ENCODE results near the gene UBE2K. TPM values are rescaled to one million over a fixed set of nuclear protein-coding genes. Genes with fewer than 3 reads are reported as not detected.

UBE2K gene
- total and polyA plus RNA-seq, 2 of the 13 experiments (the other 11 are each of a cell fraction or from before 2014, with no cell fraction given) = 36.2 to 81.0 TPM

GRCh38 chr4:39697740-39698423, at the start of gene UBE2K (continued):
- TF ChIP-seq ZBTB43 (CRISPR knock-in tag; conservative IDR thresholded peaks at IDR 0.05) (peak; percentile 16; the same call in 1 of the 2 replicates), MXD4 (CRISPR knock-in tag; IDR thresholded peaks at IDR 0.05) (no peak), HMGXB3 (CRISPR knock-in tag; IDR thresholded peaks at IDR 0.05; ENCODE audit: borderline replicate concordance) (no peak), HNF1A (IDR thresholded peaks at IDR 0.05; ENCODE audit: low read depth) (no peak), HNF1A (CRISPR knock-in tag; IDR thresholded peaks at IDR 0.05; ENCODE audit: borderline replicate concordance) (peak; percentile 63; the same call in 1 of the 2 replicates), E2F1 (CRISPR knock-in tag; IDR thresholded peaks at IDR 0.05) (no peak), U2AF1 (optimal IDR thresholded peaks at IDR 0.05; ENCODE audit: low read depth, low read length) (peak; percentile 62), CREBL2 (CRISPR knock-in tag; IDR thresholded peaks at IDR 0.05; ENCODE audit: borderline replicate concordance) (no peak; the same call in 1 of the 2 replicates), ZNF777 (CRISPR knock-in tag; IDR thresholded peaks at IDR 0.05) (no peak), ZNF597 (CRISPR knock-in tag; IDR thresholded peaks at IDR 0.05) (no peak), DBP (CRISPR knock-in tag; IDR thresholded peaks at IDR 0.05; ENCODE audit: not compliant biosample characterization) (no peak), ZNF776 (CRISPR knock-in tag; IDR thresholded peaks at IDR 0.05) (peak; percentile 83; the same call in 1 of the 2 replicates)

All from HepG2 (cell line).